Measurements from ENCODE around the gene KIF20A.

DNA sequence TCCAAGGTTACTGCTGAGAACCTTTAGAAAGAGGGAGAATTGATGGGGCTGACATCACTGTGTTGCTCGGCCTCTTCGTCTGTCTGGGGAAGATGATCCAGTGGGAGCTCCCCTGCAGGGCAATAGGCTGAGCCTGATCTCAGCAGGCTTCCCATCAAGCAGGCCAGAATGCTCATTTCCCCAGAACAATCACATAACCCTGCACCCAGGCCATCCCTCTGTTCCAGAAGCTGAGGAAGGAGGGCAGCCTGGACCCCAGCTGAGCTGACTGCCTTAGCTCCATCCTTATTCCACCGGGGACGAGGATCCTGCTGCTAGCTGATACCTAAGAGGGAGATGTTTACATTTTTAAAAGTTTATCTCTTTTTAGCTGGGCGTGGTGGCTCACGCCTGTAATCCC, 45.8 kb downstream of the KIF20A start:
- TF ChIP-seq, protein P1, sequence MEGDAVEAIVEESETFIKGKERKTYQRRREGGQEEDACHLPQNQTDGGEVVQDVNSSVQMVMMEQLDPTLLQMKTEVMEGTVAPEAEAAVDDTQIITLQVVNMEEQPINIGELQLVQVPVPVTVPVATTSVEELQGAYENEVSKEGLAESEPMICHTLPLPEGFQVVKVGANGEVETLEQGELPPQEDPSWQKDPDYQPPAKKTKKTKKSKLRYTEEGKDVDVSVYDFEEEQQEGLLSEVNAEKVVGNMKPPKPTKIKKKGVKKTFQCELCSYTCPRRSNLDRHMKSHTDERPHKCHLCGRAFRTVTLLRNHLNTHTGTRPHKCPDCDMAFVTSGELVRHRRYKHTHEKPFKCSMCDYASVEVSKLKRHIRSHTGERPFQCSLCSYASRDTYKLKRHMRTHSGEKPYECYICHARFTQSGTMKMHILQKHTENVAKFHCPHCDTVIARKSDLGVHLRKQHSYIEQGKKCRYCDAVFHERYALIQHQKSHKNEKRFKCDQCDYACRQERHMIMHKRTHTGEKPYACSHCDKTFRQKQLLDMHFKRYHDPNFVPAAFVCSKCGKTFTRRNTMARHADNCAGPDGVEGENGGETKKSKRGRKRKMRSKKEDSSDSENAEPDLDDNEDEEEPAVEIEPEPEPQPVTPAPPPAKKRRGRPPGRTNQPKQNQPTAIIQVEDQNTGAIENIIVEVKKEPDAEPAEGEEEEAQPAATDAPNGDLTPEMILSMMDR (conservative IDR thresholded peaks at IDR 0.05; ENCODE audit: low read depth, low read length), result no peak
- no peak for TF ChIP-seq EZH2 (IDR thresholded peaks at IDR 0.05; ENCODE audit: borderline replicate concordance, low read depth, low read length, poor library complexity, severe bottlenecking)

Measured in A673 (cell line).